D341Med (cell line): ENCODE results near the gene PCSK2.
"Not testable (repeated sequence)": the region's sequence is repeated elsewhere in the genome, so short reads cannot be mapped to it uniquely, and the experiment has no call there.

Experiments
- DNase-seq: peaks from one replicate; pipeline ENCODE4 v3.0.0; 2012; ENCODE audit warnings: low spot score

Gene PCSK2, protein sequence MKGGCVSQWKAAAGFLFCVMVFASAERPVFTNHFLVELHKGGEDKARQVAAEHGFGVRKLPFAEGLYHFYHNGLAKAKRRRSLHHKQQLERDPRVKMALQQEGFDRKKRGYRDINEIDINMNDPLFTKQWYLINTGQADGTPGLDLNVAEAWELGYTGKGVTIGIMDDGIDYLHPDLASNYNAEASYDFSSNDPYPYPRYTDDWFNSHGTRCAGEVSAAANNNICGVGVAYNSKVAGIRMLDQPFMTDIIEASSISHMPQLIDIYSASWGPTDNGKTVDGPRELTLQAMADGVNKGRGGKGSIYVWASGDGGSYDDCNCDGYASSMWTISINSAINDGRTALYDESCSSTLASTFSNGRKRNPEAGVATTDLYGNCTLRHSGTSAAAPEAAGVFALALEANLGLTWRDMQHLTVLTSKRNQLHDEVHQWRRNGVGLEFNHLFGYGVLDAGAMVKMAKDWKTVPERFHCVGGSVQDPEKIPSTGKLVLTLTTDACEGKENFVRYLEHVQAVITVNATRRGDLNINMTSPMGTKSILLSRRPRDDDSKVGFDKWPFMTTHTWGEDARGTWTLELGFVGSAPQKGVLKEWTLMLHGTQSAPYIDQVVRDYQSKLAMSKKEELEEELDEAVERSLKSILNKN

DNA sequence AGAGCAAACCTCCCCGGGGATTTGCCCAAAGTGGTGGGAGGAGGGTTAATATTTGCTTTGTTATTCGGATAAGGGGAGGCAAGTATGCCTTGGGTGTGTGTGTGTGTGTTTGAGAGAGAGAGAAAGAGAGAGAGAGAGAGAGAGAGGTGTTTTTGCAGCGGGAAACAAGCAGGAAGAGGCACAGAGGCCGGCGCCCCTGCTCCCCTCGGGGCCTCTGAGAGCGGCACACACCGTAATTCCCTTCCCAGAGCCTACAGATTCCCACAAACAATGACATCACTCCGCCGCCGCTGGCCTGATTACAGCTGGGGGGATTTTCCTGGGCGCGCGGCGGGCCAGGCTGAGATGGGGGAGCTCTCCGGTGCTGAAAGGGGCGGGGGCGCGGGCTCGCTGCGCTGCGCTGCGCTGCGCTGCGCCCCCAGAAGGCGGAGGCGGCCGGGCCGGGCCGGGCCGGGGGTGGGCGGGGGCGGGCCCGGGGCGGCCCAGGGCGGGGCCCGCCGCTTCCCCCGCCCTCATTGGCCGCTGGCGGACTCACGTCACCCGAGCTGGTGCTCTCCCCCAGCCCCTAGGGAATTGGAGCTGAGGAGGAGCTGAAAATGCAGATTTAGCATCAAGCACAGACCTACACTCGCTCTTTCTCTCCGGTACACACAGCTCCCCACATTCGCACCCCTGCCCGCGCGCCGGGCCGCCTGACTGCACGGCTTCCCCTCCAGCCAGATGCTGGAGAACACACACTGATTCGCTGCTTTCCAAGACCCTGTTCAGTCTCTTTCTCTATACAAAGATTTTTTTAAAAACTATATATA lies at the start of gene PCSK2:
TSS of gene PCSK2 (plus strand) at position 631 of the 809 bp plus-strand sequence. CDS start 266 bp downstream, outside the sequence.
- DNase-seq: peak; percentile 91

DNA sequence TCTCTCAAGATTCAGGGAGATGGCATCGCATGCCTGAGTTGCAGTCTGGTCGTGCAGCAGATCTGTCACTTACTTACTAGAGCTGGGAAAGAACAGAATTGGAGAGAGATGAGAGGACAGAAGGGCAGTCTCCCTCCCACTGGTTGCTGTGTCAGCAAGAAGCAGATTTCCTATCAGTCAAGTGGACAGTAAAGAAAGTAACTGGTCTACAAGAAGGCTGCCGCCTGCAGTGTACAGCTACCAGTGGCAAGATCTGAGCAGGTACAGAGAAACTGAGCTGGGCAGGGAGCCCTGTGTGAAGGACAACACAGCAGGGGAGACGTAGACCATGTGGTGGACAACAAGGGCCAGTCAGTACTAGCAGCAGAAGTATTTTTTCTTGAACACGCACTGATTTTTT lies 49.5 kb upstream of the PCSK2 start:
- no peak for DNase-seq

- DNase-seq: no peak
These were observed 47.0 kb upstream of the PCSK2 start for GRCh38 chr20:17179840-17180239.

DNA sequence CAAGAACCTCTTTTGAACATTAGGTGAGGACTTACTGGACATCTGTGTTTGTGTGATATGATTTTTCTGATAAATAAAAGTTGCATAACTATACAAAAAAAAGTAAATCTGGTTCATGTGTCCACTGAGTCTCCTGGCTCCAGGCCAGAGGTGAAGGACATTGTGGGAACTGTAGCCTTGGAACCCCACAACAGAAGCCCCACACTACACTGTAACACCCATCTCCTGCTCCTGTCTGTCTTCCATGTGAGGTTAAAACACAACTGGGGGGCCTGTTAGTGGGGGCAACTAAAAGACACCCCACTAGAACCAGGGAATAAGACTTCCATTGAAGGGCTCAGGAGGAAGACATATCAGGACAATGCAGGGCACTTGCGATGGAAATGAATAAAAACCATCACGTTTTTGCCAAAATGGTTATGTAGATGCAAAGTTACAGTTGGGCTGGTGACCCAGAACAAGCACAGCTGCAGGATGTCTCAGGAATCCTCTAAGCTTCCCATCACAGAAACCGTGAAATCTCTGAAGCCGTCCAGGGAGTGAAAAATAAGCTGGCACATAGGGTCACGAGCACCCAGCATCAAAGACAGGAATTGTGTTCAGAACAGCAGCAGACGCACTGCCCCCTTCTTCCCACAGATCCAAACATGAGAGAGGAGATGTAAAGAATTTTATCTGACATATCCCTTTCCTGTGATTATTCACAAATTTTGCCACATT lies 36.7 kb upstream of the PCSK2 start:
- no peak for DNase-seq

DNA sequence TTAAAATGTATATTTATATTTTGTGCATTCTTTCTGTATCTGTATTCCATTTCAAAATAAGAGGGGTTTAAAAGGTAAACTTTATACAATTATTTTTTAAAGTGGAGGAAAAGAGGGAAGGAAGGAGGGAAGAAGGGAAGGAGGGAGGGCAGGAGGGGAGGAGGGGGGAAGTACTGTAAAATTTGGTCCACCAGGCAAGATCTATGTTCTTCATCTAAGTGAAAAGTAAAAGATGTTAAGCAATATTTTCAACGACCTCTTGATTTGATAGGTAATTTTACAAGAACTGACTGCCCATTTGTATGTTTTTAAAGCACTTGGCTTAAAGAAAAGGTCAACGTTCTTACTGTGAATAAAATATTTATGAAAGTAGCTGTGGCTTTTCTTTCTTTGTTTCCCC lies 29.8 kb upstream of the PCSK2 start:
- no peak for DNase-seq

DNA sequence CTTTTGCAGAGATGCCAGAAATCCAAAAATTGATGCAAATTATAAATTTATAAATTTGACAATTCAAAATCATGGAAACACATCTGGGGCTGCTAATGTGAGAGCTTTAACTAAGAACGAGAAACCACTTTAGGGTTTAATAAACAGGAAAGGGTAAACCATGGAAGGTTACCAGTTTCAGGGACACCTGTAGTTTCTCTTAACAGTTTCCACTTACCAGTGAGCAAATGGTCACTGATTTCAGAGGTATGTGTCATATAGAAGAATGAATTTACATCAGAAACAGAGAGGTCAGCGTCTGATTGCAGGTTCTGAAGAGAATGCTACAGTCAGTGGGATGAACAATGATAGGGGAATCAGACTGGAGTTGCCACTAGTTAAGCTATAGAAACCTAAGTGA lies 24.8 kb upstream of the PCSK2 start:
- DNase-seq: no peak

GRCh38 chr20:17202673-17203072 lies 24.2 kb upstream of the PCSK2 start:
- DNase-seq: no peak

GRCh38 chr20:17205084-17205813 lies 21.6 kb upstream of the PCSK2 start:
- DNase-seq: no peak

DNA sequence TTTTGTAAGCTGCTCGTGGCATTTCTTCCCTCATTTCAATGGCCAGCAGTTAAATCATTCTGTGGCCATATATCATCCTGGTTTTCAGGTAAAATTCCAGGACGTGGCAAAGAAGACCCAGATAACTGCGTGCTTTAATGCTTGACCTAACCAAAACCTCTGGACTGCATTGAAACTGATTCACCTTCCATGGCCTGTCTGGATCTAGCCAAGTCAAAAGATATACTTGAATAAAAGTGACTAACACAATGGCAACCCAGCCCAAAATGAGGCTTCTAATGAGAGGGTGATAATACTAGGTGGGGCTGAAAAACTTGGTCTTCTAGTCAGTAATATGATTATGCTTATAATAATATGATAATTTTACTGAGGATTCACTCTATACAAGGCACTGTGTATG lies 16.5 kb upstream of the PCSK2 start:
- no peak for DNase-seq

DNA sequence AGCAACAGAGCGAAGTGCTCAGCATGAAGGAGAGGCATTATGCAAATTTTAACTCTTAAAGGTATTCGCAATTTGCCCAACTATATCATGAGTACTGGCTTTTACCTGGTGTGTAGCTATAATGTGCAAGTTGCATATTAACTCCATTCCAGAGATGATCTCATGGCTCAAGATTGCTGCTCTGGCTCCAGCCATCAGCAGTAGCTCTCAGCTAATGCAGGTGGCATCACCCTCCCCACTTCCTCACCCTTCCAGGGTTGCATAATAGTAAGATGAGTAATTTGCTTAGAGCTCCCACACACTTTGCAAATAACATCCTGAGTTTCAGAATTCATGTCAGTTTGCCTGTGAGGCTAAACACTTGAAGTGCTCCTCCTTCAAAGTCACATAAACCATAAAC lies 15.9 kb upstream of the PCSK2 start:
- no peak for DNase-seq

DNA sequence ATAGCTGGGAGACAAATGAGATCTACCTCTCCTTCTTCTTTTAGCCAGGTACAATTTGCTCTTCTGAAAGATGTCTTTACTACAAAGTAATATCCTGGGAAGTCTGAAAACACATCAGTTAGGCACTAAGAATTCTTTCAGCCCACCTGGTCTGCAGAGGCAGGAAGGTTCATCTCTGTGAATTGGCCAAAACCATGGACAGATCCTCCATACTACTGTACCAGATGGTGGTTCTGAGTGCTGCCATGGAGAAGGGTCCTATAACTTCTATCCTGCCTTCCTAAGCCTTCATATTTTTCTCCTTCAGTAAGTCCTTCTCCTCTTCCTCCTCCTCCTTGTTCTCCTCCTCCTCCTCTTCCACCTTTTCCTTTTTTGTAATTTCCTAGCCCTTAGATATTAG lies 11.7 kb upstream of the PCSK2 start:
- DNase-seq: no peak

DNA sequence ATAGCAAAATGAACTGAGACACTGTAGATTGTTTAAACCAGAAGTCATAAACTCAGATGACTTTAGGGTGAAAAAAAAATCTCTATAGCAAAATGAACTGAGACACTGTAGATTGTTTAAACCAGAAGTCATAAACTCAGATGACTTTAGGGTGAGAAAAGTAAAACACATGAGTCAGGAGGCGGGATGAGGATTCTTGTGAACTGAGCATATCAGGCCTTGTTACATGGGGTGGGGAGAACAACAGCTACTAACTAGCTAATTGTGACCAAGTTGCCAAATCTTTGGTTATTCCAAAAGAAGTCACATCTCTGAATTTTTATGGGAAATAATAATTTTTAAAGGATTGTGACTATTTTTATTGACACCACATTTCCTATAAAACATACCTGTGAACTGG lies 7.0 kb upstream of the PCSK2 start:
- DNase-seq: not testable (repeated sequence)

- no peak for DNase-seq
These were observed 3.3 kb upstream of the PCSK2 start for GRCh38 chr20:17223553-17223952.

DNA sequence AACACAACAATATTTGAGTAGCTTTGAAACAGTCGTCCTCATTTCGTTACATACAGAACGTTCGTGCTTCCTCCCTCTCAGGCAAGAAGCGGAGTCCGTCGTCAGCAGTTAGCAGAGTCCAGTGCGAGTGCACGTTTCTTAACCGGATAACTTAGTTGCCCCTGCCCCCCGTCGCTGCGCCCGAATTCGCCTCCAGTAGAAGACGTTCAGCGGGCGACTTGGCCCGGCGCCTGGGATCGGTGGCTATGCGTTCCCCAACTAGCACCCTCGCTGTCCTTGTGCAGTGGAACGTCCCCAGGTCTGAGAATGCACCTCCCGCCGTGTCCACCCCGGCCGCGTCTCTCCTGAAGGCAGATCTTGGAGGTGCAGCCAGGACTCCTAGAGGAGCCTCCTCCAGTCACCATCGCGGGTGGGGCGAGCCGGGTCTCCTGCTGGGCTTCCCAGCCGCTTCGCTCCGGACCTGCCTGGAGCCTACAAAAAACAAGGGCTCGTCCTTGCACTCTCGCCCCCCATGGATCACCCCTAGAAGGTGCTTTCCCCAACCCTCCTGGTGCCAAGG lies 910 bp upstream of the PCSK2 start:
- peak; percentile 38 for DNase-seq

DNA sequence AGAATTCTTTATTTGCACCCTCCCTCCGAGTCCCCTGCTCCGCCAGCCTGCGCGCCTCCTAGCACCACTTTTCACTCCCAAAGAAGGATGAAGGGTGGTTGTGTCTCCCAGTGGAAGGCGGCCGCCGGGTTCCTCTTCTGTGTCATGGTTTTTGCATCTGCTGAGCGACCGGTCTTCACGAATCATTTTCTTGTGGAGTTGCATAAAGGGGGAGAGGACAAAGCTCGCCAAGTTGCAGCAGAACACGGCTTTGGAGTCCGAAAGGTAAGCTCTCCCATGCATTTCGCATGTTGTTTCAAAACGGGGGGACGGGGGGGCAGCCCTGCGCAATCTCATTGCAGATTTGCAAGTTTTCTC lies 357 bp downstream of the PCSK2 start:
- peak; percentile 29 for DNase-seq

- peak; percentile 18 for DNase-seq
These were observed 1.1 kb downstream of the PCSK2 start for GRCh38 chr20:17227669-17228623.

DNA sequence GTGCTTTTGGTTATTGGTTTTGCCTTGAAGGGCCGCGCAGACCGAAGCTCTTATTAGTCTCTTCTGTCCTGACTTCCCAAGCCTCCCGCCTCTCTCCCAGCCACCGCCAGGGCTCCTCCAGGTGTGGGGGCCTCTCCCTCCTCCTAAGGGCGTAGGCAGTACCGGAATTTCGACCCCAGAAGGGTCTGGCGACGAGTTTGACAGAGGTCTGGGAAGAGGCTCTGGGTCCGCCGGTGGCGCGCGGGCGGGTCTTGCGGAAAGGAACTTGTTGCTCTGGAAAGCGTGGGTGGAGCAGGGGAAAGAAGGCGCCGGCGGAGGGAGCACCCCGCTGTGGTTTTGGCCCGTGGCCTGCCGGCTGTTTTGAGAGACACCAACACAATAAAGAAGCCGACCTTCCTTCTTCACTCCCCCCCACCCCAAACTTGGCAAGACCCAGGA lies 1.8 kb downstream of the PCSK2 start:
- DNase-seq: peak; percentile 24

DNA sequence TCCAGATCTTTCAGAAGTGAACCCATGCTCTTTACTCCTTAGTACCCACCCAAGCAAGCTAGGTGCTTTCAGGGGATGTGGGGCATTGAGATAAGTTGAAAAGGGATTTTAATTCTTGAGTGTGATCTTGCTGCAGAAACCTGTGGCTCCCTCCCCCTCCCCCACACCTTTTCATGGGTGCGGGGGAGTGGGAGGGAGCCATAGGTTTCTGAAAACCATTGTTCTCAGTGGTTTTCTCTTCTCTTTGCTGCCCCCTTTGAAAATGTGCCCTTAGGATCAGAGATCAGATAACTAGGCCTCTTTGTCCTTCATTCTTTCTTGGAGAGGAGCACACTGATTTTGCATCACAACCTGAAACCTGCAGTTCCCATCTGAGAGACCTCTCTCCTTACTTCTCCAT lies 2.4 kb downstream of the PCSK2 start:
- DNase-seq: no peak

GRCh38 chr20:17233626-17234025 lies 6.8 kb downstream of the PCSK2 start:
- no peak for DNase-seq

DNA sequence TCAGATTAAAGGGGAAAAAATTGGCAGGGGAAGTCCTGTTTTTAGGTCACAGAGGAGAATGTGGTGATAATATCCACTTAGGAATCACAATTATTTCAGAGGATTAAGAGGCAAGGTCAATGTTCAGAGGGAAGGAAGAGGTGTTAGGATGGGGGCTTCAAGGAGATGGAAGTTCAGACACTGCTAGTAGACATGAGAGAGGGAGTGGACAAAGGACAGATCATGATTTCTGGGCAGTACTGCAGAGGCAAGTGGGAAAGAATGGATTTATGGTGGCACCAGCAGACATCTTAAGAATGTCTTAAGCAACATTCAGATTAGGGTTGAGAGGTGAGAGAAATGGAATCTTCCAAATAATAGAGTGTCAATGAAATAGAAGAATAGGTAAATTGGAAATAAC lies 9.9 kb downstream of the PCSK2 start:
- DNase-seq: no peak
